HEK293 (cell line): ENCODE results near the gene SNX2.

Source experiments
- CTCF ChIA-PET: fragments of 350-600 bp; formaldehyde crosslinking; extraction: SDS; loops from one replicate; lab custom pipeline; 2021; ENCODE audit warnings: antibody characterized with exemption; lab: Yijun Ruan, JAX
- POLR2A ChIA-PET: fragments of 300-600 bp; formaldehyde crosslinking; extraction: SDS; loops from one replicate; lab custom pipeline; 2020; ENCODE audit warnings: antibody characterized with exemption, inconsistent platforms; lab: Yijun Ruan, JAX
- H3K27ac ChIP-seq: fragments of 200-500 bp; sonication (Bioruptor generic); 2 replicates; pipeline ENCODE4 v1.5.1; 2014; ENCODE audit warnings: low read depth, low read length, control low read depth, inconsistent platforms; ENCODE audit errors: extremely low read depth
- H3K36me3 ChIP-seq, 2 experiments: fragments of 200-500 bp in 1 of 2; sonication (Bioruptor generic) in 1 of 2; 1 replicate in 1 of 2; 2 replicates in 1 of 2; pipeline ENCODE4 v1.5.1; 2014 to 2017; ENCODE audit warnings: inconsistent platforms in 2 of 2, low read length in 2 of 2; ENCODE audit not compliant: control insufficient read depth in 2 of 2, insufficient read depth in 1 of 2
- H3K4me1 ChIP-seq: fragments of 200-500 bp; sonication (Bioruptor generic); 2 replicates; pipeline ENCODE4 v1.5.1; 2014; ENCODE audit warnings: mild to moderate bottlenecking, low read length, inconsistent platforms; ENCODE audit not compliant: control insufficient read depth, insufficient read depth
- H3K4me3 ChIP-seq: 2 replicates; pipeline ENCODE4 v1.5.1; 2011; ENCODE audit warnings: low read depth, mild to moderate bottlenecking, control low read depth, low read length, moderate library complexity
- H3K9me3 ChIP-seq: fragments of 200-500 bp; sonication (Bioruptor generic); 2 replicates; pipeline ENCODE4 v1.5.1; 2014; ENCODE audit warnings: low read depth, low read length, inconsistent platforms; ENCODE audit not compliant: control insufficient read depth, insufficient read depth
- PRDM1 ChIP-seq: fragments of 450-650 bp; formaldehyde crosslinking; IDR thresholded peaks from 2 replicates; pipeline ENCODE4; 2016; ENCODE audit warnings: missing biosample characterization, missing genetic modification characterization
- YY2 ChIP-seq: fragments of 450-650 bp; formaldehyde crosslinking; IDR thresholded peaks from 2 replicates; pipeline ENCODE4 v1.5.1; 2016; ENCODE audit warnings: missing biosample characterization, missing genetic modification characterization
- ZBTB1 ChIP-seq: fragments of 450-650 bp; formaldehyde crosslinking; IDR thresholded peaks from 2 replicates; pipeline ENCODE4 v1.5.1; 2016; ENCODE audit warnings: missing biosample characterization, missing genetic modification characterization
- ZNF140 ChIP-seq: fragments of 450-650 bp; formaldehyde crosslinking; IDR thresholded peaks from 2 replicates; pipeline ENCODE4 v1.5.1; 2016; ENCODE audit warnings: missing biosample characterization, missing genetic modification characterization
- ZNF211 ChIP-seq: fragments of 450-650 bp; formaldehyde crosslinking; IDR thresholded peaks from 2 replicates; pipeline ENCODE4 v1.5.1; 2016; ENCODE audit warnings: low read depth, missing biosample characterization, missing genetic modification characterization
- ZNF214 ChIP-seq: fragments of 450-650 bp; formaldehyde crosslinking; IDR thresholded peaks from 2 replicates; pipeline ENCODE4 v1.5.1; 2017; ENCODE audit warnings: missing biosample characterization, mild to moderate bottlenecking, missing genetic modification characterization, borderline replicate concordance
- ZNF311 ChIP-seq: fragments of 450-650 bp; formaldehyde crosslinking; IDR thresholded peaks from 2 replicates; pipeline ENCODE4 v1.5.1; 2017; ENCODE audit warnings: missing biosample characterization, missing genetic modification characterization, borderline replicate concordance
- ZNF350 ChIP-seq: fragments of 450-650 bp; formaldehyde crosslinking; IDR thresholded peaks from 2 replicates; pipeline ENCODE4 v1.5.0; 2017; ENCODE audit warnings: missing biosample characterization, mild to moderate bottlenecking, missing genetic modification characterization
- ZNF394 ChIP-seq: fragments of 450-650 bp; formaldehyde crosslinking; IDR thresholded peaks from 2 replicates; pipeline ENCODE4 v1.5.1; 2016; ENCODE audit warnings: missing biosample characterization, missing genetic modification characterization, mild to moderate bottlenecking, moderate library complexity, borderline replicate concordance
- ZNF529 ChIP-seq: fragments of 450-650 bp; formaldehyde crosslinking; IDR thresholded peaks from 2 replicates; pipeline ENCODE4 v1.5.1; 2017; ENCODE audit warnings: missing genetic modification characterization, missing biosample characterization; ENCODE audit not compliant: insufficient replicate concordance
- ZNF629 ChIP-seq: fragments of 450-650 bp; formaldehyde crosslinking; IDR thresholded peaks from 2 replicates; pipeline ENCODE4 v1.5.1; 2017; ENCODE audit warnings: missing biosample characterization, missing genetic modification characterization
- ZNF747 ChIP-seq: fragments of 450-650 bp; formaldehyde crosslinking; IDR thresholded peaks from 2 replicates; pipeline ENCODE4 v1.5.1; 2016; ENCODE audit warnings: missing biosample characterization, missing genetic modification characterization
- ZNF792 ChIP-seq: fragments of 450-650 bp; formaldehyde crosslinking; IDR thresholded peaks from 2 replicates; pipeline ENCODE4 v1.5.1; 2016; ENCODE audit warnings: missing biosample characterization, missing genetic modification characterization
- ZNF837 ChIP-seq: fragments of 450-650 bp; formaldehyde crosslinking; IDR thresholded peaks from 2 replicates; pipeline ENCODE4 v1.5.1; 2016; ENCODE audit warnings: missing biosample characterization, missing genetic modification characterization
- ZSCAN23 ChIP-seq: fragments of 450-650 bp; formaldehyde crosslinking; IDR thresholded peaks from 2 replicates; pipeline ENCODE4 v1.5.1; 2016; ENCODE audit warnings: missing biosample characterization, missing genetic modification characterization
- TF ChIP-seq, protein P1 (sequence below): fragments of 450-650 bp; formaldehyde crosslinking; IDR thresholded peaks from 2 replicates; pipeline ENCODE4; 2016; ENCODE audit warnings: missing biosample characterization, missing genetic modification characterization
- TF ChIP-seq, protein P2 (sequence below): fragments of 450-650 bp; formaldehyde crosslinking; IDR thresholded peaks from 2 replicates; pipeline ENCODE4 v1.5.1; 2016; ENCODE audit warnings: missing biosample characterization, missing genetic modification characterization
- TF ChIP-seq, protein P3 (sequence below): sonication (generic); formaldehyde crosslinking; IDR thresholded peaks from 2 replicates; pipeline ENCODE4 v1.8.1; 2022; ENCODE audit warnings: mild to moderate bottlenecking, moderate library complexity, missing genetic modification reagents
- TF ChIP-seq, protein P4 (sequence below): fragments of 450-650 bp; formaldehyde crosslinking; IDR thresholded peaks from 2 replicates; pipeline ENCODE4 v1.5.1; 2017; ENCODE audit warnings: missing biosample characterization, missing genetic modification characterization
- TF ChIP-seq, protein P5 (sequence below): fragments of 450-650 bp; formaldehyde crosslinking; IDR thresholded peaks from 2 replicates; pipeline ENCODE4 v1.5.1; 2016; ENCODE audit warnings: missing biosample characterization, missing genetic modification characterization
- TF ChIP-seq, protein P6 (sequence below): fragments of 450-650 bp; formaldehyde crosslinking; IDR thresholded peaks from 2 replicates; pipeline ENCODE4 v1.5.1; 2016; ENCODE audit warnings: missing biosample characterization, missing genetic modification characterization, low read depth
- TF ChIP-seq, protein P7 (sequence below): fragments of 450-650 bp; formaldehyde crosslinking; IDR thresholded peaks from 2 replicates; pipeline ENCODE4 v1.5.1; 2016; ENCODE audit warnings: missing biosample characterization, missing genetic modification characterization

The SNX2 gene

DNA sequence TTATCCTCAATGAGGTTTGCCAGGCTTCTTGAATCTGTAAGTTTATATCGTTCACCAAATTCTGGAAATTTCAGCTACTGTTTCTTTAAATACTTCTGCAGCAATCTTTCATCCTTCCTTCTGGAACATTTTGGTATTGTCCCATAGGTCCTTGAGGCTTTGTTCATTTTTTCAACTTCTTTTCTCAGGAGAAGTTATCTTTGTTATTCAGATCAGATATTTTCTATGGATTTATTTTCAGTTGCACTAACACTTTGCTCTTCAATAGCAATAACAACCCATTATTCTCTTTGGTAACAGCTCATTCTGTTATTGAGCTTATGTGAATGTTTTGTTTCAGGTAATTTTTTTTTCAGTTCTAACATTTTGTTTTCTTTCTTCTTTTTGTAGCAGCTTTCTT lies 13.5 kb downstream of the SNX2 start:
- Histone ChIP-seq H3K27ac (no peak overlapping the region), H3K4me3 (no peak overlapping the region), H3K36me3 (peaks cover 0 to 4% of the 10 kb centered on the region in 2 experiments; a peak in 2 of 3 replicates), H3K9me3 (peaks cover 4% of the 10 kb centered on the region), H3K4me1 (no peaks in the 10 kb centered on the region)
- TF ChIP-seq ZSCAN23 (tag by site-specific recombination): no peak
- TF ChIP-seq ZBTB1 (tag by site-specific recombination): no peak
- no peak for TF ChIP-seq ZNF529 (tag by site-specific recombination)
- TF ChIP-seq ZNF214 (tag by site-specific recombination): no peak
- TF ChIP-seq, protein P1, sequence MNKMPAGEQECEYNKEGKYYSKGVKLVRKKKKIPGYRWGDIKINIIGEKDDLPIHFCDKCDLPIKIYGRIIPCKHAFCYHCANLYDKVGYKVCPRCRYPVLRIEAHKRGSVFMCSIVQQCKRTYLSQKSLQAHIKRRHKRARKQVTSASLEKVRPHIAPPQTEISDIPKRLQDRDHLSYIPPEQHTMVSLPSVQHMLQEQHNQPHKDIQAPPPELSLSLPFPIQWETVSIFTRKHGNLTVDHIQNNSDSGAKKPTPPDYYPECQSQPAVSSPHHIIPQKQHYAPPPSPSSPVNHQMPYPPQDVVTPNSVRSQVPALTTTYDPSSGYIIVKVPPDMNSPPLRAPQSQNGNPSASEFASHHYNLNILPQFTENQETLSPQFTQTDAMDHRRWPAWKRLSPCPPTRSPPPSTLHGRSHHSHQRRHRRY (tag by site-specific recombination): no peak
- TF ChIP-seq ZNF350 (tag by site-specific recombination): no peak
- TF ChIP-seq, protein P2, sequence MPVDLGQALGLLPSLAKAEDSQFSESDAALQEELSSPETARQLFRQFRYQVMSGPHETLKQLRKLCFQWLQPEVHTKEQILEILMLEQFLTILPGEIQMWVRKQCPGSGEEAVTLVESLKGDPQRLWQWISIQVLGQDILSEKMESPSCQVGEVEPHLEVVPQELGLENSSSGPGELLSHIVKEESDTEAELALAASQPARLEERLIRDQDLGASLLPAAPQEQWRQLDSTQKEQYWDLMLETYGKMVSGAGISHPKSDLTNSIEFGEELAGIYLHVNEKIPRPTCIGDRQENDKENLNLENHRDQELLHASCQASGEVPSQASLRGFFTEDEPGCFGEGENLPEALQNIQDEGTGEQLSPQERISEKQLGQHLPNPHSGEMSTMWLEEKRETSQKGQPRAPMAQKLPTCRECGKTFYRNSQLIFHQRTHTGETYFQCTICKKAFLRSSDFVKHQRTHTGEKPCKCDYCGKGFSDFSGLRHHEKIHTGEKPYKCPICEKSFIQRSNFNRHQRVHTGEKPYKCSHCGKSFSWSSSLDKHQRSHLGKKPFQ (tag by site-specific recombination): no peak
- no peak for TF ChIP-seq ZNF792
- TF ChIP-seq, protein P3, sequence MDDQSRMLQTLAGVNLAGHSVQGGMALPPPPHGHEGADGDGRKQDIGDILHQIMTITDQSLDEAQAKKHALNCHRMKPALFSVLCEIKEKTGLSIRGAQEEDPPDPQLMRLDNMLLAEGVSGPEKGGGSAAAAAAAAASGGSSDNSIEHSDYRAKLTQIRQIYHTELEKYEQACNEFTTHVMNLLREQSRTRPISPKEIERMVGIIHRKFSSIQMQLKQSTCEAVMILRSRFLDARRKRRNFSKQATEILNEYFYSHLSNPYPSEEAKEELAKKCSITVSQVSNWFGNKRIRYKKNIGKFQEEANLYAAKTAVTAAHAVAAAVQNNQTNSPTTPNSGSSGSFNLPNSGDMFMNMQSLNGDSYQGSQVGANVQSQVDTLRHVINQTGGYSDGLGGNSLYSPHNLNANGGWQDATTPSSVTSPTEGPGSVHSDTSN: no peak
- TF ChIP-seq, protein P4, sequence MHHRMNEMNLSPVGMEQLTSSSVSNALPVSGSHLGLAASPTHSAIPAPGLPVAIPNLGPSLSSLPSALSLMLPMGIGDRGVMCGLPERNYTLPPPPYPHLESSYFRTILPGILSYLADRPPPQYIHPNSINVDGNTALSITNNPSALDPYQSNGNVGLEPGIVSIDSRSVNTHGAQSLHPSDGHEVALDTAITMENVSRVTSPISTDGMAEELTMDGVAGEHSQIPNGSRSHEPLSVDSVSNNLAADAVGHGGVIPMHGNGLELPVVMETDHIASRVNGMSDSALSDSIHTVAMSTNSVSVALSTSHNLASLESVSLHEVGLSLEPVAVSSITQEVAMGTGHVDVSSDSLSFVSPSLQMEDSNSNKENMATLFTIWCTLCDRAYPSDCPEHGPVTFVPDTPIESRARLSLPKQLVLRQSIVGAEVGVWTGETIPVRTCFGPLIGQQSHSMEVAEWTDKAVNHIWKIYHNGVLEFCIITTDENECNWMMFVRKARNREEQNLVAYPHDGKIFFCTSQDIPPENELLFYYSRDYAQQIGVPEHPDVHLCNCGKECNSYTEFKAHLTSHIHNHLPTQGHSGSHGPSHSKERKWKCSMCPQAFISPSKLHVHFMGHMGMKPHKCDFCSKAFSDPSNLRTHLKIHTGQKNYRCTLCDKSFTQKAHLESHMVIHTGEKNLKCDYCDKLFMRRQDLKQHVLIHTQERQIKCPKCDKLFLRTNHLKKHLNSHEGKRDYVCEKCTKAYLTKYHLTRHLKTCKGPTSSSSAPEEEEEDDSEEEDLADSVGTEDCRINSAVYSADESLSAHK (tag by site-specific recombination): no peak
- ChIA-PET CTCF (interaction anchor here (0.5 to 0.6 kb wide), 2 partner anchors 535 to 712 kb away, joined by 3 read pairs; no protein-coding TSS in a partner anchor), POLR2A (no interaction called here)

DNA sequence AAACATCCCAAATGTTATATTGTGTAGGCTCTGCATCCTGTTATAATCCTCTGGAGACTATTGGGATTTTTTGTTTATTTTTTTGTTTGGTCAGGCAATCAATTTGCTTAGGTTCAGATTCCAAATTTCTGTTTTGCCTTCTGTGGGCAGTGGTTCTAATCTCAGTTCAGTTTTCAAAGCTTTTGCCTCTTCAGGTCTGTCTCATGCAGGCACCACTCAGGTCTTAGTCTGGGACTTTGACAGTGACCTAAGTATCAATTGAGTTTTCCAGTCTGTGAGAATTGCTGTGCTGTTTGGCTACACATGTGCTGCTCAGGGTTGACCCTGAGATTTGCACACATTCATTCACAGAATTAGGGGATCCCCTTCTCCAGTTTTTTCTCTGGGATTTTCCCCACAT lies 14.1 kb downstream of the SNX2 start:
- H3K36me3 ChIP-seq: peaks cover 0 to 4% of the 10 kb centered on the region in 2 experiments; a peak in 2 of 3 replicates
- peaks cover 4% of the 10 kb centered on the region for H3K9me3 ChIP-seq
- H3K27ac ChIP-seq: no peak overlapping the region
- TF ChIP-seq PRDM1 (tag by site-specific recombination): no peak
- TF ChIP-seq, protein P5, sequence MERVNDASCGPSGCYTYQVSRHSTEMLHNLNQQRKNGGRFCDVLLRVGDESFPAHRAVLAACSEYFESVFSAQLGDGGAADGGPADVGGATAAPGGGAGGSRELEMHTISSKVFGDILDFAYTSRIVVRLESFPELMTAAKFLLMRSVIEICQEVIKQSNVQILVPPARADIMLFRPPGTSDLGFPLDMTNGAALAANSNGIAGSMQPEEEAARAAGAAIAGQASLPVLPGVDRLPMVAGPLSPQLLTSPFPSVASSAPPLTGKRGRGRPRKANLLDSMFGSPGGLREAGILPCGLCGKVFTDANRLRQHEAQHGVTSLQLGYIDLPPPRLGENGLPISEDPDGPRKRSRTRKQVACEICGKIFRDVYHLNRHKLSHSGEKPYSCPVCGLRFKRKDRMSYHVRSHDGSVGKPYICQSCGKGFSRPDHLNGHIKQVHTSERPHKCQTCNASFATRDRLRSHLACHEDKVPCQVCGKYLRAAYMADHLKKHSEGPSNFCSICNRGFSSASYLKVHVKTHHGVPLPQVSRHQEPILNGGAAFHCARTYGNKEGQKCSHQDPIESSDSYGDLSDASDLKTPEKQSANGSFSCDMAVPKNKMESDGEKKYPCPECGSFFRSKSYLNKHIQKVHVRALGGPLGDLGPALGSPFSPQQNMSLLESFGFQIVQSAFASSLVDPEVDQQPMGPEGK: no peak
- no peak for TF ChIP-seq ZNF837 (tag by site-specific recombination)
- no peak for TF ChIP-seq ZNF140 (tag by site-specific recombination)
- TF ChIP-seq ZNF629: no peak
- TF ChIP-seq ZNF747: no peak
- TF ChIP-seq YY2: no peak
- TF ChIP-seq ZNF311: no peak
- TF ChIP-seq, protein P6, sequence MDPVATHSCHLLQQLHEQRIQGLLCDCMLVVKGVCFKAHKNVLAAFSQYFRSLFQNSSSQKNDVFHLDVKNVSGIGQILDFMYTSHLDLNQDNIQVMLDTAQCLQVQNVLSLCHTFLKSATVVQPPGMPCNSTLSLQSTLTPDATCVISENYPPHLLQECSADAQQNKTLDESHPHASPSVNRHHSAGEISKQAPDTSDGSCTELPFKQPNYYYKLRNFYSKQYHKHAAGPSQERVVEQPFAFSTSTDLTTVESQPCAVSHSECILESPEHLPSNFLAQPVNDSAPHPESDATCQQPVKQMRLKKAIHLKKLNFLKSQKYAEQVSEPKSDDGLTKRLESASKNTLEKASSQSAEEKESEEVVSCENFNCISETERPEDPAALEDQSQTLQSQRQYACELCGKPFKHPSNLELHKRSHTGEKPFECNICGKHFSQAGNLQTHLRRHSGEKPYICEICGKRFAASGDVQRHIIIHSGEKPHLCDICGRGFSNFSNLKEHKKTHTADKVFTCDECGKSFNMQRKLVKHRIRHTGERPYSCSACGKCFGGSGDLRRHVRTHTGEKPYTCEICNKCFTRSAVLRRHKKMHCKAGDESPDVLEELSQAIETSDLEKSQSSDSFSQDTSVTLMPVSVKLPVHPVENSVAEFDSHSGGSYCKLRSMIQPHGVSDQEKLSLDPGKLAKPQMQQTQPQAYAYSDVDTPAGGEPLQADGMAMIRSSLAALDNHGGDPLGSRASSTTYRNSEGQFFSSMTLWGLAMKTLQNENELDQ (tag by site-specific recombination): no peak
- no peak for TF ChIP-seq ZNF211 (tag by site-specific recombination)
- TF ChIP-seq, protein P7, sequence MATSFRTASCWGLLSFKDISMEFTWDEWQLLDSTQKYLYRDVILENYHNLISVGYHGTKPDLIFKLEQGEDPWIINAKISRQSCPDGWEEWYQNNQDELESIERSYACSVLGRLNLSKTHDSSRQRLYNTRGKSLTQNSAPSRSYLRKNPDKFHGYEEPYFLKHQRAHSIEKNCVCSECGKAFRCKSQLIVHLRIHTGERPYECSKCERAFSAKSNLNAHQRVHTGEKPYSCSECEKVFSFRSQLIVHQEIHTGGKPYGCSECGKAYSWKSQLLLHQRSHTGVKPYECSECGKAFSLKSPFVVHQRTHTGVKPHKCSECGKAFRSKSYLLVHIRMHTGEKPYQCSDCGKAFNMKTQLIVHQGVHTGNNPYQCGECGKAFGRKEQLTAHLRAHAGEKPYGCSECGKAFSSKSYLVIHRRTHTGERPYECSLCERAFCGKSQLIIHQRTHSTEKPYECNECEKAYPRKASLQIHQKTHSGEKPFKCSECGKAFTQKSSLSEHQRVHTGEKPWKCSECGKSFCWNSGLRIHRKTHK (tag by site-specific recombination): no peak
- no peak for TF ChIP-seq ZNF394 (tag by site-specific recombination)
- POLR2A ChIA-PET: no interaction called here
- no peaks in the 10 kb centered on the region for H3K4me1 ChIP-seq
- H3K4me3 ChIP-seq: no peak overlapping the region
- CTCF ChIA-PET: no interaction called here
